Adrenal gland (tissue), 5 donors: ENCODE measurements around the gene FAM76A.

Source experiments
- POLR2A ChIP-seq, 2 donors: fragments of 450-650 bp; IDR thresholded peaks; one replicate each; pipeline ENCODE4 v1.6.1; 2017; ENCODE audit warnings: antibody characterized with exemption in 2 of 2, mild to moderate bottlenecking in 2 of 2, moderate library complexity in 1 of 2
- TF ChIP-seq, protein P1 (sequence below), 6 experiments: fragments of 450-650 bp in 4 of 6; fragments of 200-600 bp in 2 of 6; sonication (generic) in 1 of 6; IDR thresholded peaks; 1 replicate in 5 of 6; 2 replicates in 1 of 6; pipeline versions ENCODE4 v1.5.1 to v1.8.0; 2016 to 2021; ENCODE audit warnings: antibody characterized with exemption in 6 of 6, mild to moderate bottlenecking in 2 of 6, moderate library complexity in 1 of 6
- donor health status: DM: no; HTN: no; CAD: no.

DNA sequence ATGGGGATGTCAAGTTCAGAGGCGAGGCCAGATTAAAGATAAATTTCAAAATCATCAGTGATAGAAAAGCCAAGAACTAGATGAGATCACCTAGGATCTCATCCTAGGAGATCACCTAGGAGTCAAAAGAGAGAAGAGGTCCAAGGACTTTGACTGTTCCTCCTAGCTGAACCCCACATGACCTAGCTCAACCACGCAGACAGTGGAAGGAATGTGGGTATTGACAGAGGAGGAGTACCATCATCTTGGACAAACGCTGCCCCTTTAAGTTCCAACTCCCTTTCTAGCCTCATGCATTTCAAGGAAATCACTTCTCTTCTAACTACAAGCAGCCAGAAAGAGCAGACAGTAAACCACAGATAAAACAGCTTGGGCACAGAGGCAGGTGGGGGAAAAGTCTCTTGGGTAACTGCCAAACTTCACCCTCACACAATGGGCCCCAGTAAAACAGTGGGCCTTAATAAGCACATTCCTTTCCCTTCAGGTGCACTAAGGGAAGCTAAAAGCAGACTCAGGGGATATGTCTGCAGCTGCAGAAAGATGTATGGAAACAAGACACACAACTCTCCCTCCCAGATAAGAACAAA lies 12.5 kb upstream of the FAM76A start:
- TF ChIP-seq POLR2A (IDR thresholded peaks at IDR 0.05) = no peak
- TF ChIP-seq, protein P1, sequence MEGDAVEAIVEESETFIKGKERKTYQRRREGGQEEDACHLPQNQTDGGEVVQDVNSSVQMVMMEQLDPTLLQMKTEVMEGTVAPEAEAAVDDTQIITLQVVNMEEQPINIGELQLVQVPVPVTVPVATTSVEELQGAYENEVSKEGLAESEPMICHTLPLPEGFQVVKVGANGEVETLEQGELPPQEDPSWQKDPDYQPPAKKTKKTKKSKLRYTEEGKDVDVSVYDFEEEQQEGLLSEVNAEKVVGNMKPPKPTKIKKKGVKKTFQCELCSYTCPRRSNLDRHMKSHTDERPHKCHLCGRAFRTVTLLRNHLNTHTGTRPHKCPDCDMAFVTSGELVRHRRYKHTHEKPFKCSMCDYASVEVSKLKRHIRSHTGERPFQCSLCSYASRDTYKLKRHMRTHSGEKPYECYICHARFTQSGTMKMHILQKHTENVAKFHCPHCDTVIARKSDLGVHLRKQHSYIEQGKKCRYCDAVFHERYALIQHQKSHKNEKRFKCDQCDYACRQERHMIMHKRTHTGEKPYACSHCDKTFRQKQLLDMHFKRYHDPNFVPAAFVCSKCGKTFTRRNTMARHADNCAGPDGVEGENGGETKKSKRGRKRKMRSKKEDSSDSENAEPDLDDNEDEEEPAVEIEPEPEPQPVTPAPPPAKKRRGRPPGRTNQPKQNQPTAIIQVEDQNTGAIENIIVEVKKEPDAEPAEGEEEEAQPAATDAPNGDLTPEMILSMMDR (IDR thresholded peaks at IDR 0.05) = no peak
